DMS79 treated with DMSO at 0.1 percent for 48 hours (cell line): ENCODE data around the gene RAB3GAP1.
A peak's percentile ranks its signal among the peaks of the same experiment; 100 is the strongest.
"Not testable (repeated sequence)": the region's sequence is repeated elsewhere in the genome, so short reads cannot be mapped to it uniquely, and the experiment has no call there.

Source experiments
- DNase-seq: peaks from one replicate; lab custom pipeline; 2025; lab: John Stamatoyannopoulos, UW

RAB3GAP1 gene

GRCh38 chr2:135052042-135052876 is at the start of gene RAB3GAP1:
Gene RAB3GAP1 (plus strand): TSS chr2:135052292. CDS start chr2:135052308, 16 bp downstream.
- DNase-seq: peak; percentile 79

GRCh38 chr2:135002836-135003235 is 49.3 kb upstream of the RAB3GAP1 start:
- DNase-seq: no peak

- DNase-seq: peak; percentile 71
Observed at GRCh38 chr2:135004005-135004746, 47.9 kb upstream of the RAB3GAP1 start.

GRCh38 chr2:135005753-135006152 is 46.3 kb upstream of the RAB3GAP1 start:
- no peak for DNase-seq

GRCh38 chr2:135009339-135009738 is 42.8 kb upstream of the RAB3GAP1 start:
- no peak for DNase-seq

GRCh38 chr2:135010200-135010942 is 41.7 kb upstream of the RAB3GAP1 start:
- DNase-seq: no peak

GRCh38 chr2:135011633-135012032 is 40.5 kb upstream of the RAB3GAP1 start:
- DNase-seq: no peak

- DNase-seq: no peak
Observed at GRCh38 chr2:135021618-135022017, 30.5 kb upstream of the RAB3GAP1 start.

GRCh38 chr2:135022952-135023880 is 28.9 kb upstream of the RAB3GAP1 start:
- no peak for DNase-seq

- no peak for DNase-seq
Observed at GRCh38 chr2:135023886-135024485, 28.1 kb upstream of the RAB3GAP1 start.

GRCh38 chr2:135029481-135030134 is 22.5 kb upstream of the RAB3GAP1 start:
- DNase-seq: no peak

GRCh38 chr2:135030826-135031225 is 21.3 kb upstream of the RAB3GAP1 start:
- no peak for DNase-seq

GRCh38 chr2:135033216-135033615 is 18.9 kb upstream of the RAB3GAP1 start:
- DNase-seq: not testable (repeated sequence)

GRCh38 chr2:135037831-135038230 is 14.3 kb upstream of the RAB3GAP1 start:
- no peak for DNase-seq

GRCh38 chr2:135043345-135043744 is 8.7 kb upstream of the RAB3GAP1 start:
- DNase-seq: no peak

- peak; percentile 3 for DNase-seq
Observed at GRCh38 chr2:135047300-135047699, 4.8 kb upstream of the RAB3GAP1 start, which contains the start of gene MAP3K19. Gene MAP3K19 (minus strand): TSS chr2:135047447. CDS start chr2:135024647, 22,800 bp downstream.

- DNase-seq: no peak
Observed at GRCh38 chr2:135048122-135048521, 4.0 kb upstream of the RAB3GAP1 start.

GRCh38 chr2:135050132-135050531 is 2.0 kb upstream of the RAB3GAP1 start:
- no peak for DNase-seq

GRCh38 chr2:135050684-135051083 is 1.4 kb upstream of the RAB3GAP1 start:
- no peak for DNase-seq

- no peak for DNase-seq
Observed at GRCh38 chr2:135052997-135053474, 944 bp downstream of the RAB3GAP1 start.
